Mucosa of rectum (tissue), 2 donors: Measurements from ENCODE around the gene SUSD1.

Experiments
- H3K27ac ChIP-seq, 2 donors: one replicate each; pipeline ENCODE4 v1.7.0; 2013; ENCODE audit warnings: inconsistent platforms in 2 of 2, low read depth in 2 of 2, low read length in 2 of 2
- H3K27me3 ChIP-seq, 2 donors: one replicate each; pipeline ENCODE4 v1.7.0; 2013; ENCODE audit warnings: low read length in 2 of 2; ENCODE audit not compliant: control insufficient read depth in 2 of 2, insufficient read depth in 2 of 2
- H3K36me3 ChIP-seq, 2 donors: one replicate each; pipeline ENCODE4 v1.7.0; 2013; ENCODE audit warnings: low read length in 2 of 2; ENCODE audit not compliant: control insufficient read depth in 2 of 2, insufficient read depth in 2 of 2
- H3K4me1 ChIP-seq, 2 donors: one replicate each; pipeline ENCODE4 v1.7.0; 2013; ENCODE audit warnings: low read length in 2 of 2, mild to moderate bottlenecking in 1 of 2; ENCODE audit not compliant: control insufficient read depth in 2 of 2, insufficient read depth in 2 of 2
- H3K4me3 ChIP-seq, 2 donors: one replicate each; pipeline ENCODE4 v1.7.0; 2013; ENCODE audit warnings: low read length in 2 of 2
- H3K9ac ChIP-seq, 2 donors: one replicate each; pipeline ENCODE4 v1.7.0; 2013; ENCODE audit warnings: low read length in 2 of 2, low read depth in 1 of 2, mild to moderate bottlenecking in 1 of 2
- H3K9me3 ChIP-seq, 2 donors: one replicate each; pipeline ENCODE4 v1.7.0; 2013; ENCODE audit warnings: low read length in 2 of 2; ENCODE audit not compliant: control insufficient read depth in 2 of 2
- donor health status: healthy.
- donor health status: Normal muscosa, but diverticular disease.

SUSD1 gene

GRCh38 chr9:112037281-112038016, 137.6 kb downstream of the SUSD1 start:
- Histone ChIP-seq H3K4me3 (no peak overlapping the region), H3K9ac (no peak overlapping the region), H3K4me1 (peaks cover 0 to 4% of the 10 kb centered on the region in 2 donors), H3K9me3 (no peaks in the 10 kb centered on the region), H3K27ac (no peak overlapping the region), H3K27me3 (no peaks in the 10 kb centered on the region), H3K36me3 (peaks cover 5% of the 10 kb centered on the region in 2 donors)

GRCh38 chr9:112035166-112035826, 139.8 kb downstream of the SUSD1 start:
- Histone ChIP-seq H3K9ac (no peak overlapping the region), H3K9me3 (no peaks in the 10 kb centered on the region), H3K4me1 (peaks cover 4 to 8% of the 10 kb centered on the region in 2 donors), H3K27ac (no peak overlapping the region), H3K4me3 (no peak overlapping the region), H3K36me3 (peaks cover 0 to 5% of the 10 kb centered on the region in 2 donors), H3K27me3 (no peaks in the 10 kb centered on the region)

GRCh38 chr9:112034216-112034611, 140.9 kb downstream of the SUSD1 start:
- Histone ChIP-seq H3K36me3 (no peaks in the 10 kb centered on the region), H3K9ac (no peak overlapping the region), H3K4me1 (peaks cover 7 to 14% of the 10 kb centered on the region in 2 donors), H3K4me3 (no peak overlapping the region), H3K9me3 (no peaks in the 10 kb centered on the region), H3K27me3 (no peaks in the 10 kb centered on the region), H3K27ac (no peak overlapping the region)

DNA sequence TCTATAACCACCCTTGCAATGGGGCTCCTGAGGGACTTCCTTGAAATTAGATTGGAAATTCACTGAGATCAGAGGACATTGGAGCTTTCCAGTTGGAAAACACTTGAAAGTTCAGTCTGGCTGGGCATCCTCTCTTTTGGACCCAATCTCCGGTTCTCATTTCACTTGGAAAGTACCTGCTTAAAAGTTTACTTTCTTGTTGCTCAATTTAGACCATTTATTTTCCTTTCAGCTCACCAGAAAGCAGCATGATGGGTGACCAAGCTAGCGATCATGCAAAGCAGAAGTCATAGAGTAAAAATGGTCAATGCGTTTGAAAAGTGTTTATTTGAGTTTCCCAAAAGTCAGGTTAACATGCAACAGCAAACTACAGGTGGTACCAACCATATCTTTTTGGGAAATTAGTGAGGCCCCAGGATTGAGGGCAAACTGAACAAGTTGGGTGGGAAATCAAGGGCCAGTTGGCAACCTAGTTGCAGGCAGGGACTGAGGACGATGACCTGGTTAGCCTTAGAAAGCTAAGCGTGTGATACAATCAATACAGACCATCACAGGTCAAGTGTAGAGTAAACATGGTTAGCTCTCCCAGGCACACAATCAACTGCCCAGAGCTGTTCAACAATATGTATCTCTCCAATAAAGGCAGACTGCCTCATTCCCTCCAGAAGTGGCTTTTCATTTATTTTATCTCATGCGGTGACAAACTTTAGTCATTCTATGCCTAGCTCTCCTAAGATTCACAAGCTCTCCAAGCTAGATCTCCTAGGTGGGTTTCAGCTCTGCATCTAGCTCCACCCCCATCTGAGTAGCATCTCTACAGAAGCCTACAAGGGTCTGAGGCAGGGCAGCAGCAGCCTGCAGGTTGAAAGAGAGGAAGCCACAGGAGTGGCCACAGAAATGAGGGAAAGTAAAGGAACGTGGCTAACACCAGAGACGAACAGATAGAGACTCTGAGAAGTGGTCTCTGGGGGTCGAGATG, 141.6 kb downstream of the SUSD1 start:
- H3K36me3 ChIP-seq = no peaks in the 10 kb centered on the region
- peaks cover 7 to 14% of the 10 kb centered on the region in 2 donors for H3K4me1 ChIP-seq
- H3K27ac ChIP-seq = no peak overlapping the region
- no peak overlapping the region for H3K9ac ChIP-seq
- H3K27me3 ChIP-seq = no peaks in the 10 kb centered on the region
- H3K4me3 ChIP-seq = no peak overlapping the region
- H3K9me3 ChIP-seq = no peaks in the 10 kb centered on the region

DNA sequence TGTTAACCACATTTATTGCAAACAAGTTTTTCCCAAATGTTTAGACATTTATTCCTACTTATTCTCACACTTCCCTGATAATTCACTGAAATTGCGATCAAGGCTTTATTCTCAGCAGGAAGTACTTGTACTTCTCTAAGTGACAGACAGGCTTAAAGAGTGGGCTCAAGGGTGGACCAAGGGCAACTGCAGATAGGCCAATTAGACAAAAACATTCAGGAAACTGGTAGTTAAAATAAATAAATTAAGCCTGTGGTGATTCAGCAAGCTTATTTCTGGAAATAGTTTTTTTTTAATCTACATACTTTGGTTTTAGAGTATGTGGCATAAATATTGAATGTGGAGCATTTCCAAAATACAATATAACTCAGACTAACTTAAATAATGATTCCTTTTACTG, 142.4 kb downstream of the SUSD1 start:
- H3K27ac ChIP-seq = no peak overlapping the region
- H3K4me3 ChIP-seq = no peak overlapping the region
- H3K27me3 ChIP-seq = no peaks in the 10 kb centered on the region
- H3K9me3 ChIP-seq = no peaks in the 10 kb centered on the region
- H3K9ac ChIP-seq = no peak overlapping the region
- H3K36me3 ChIP-seq = no peaks in the 10 kb centered on the region
- peaks cover 4 to 14% of the 10 kb centered on the region in 2 donors for H3K4me1 ChIP-seq

DNA sequence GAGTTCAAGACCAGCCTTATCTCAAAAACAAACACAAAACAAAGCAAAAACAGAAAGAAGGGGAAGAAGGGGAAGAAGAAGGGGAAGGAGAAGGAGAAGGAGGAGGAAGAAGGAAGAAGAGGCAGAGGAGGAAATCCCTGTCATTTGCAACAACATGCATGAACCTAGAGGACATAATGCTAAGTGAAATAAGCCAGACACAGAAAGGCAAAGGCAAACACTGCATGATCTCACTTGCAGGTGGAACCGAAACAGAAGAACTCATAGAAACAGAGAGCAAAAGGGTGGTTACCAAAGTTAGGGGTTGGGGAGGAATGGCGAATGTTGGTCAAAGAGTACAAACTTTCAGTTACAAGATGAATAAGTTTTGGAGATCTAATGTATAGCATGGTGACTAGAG, 143.1 kb downstream of the SUSD1 start:
- Histone ChIP-seq H3K9ac (no peak overlapping the region), H3K9me3 (no peaks in the 10 kb centered on the region), H3K27me3 (no peaks in the 10 kb centered on the region), H3K27ac (peak overlapping the region in 1 of 2 donors; percentile 14), H3K4me1 (peaks cover 4 to 14% of the 10 kb centered on the region in 2 donors), H3K36me3 (no peaks in the 10 kb centered on the region), H3K4me3 (no peak overlapping the region)

GRCh38 chr9:112031400-112031799, 143.7 kb downstream of the SUSD1 start:
- H3K36me3 ChIP-seq = no peaks in the 10 kb centered on the region
- no peak overlapping the region for H3K9ac ChIP-seq
- H3K27me3 ChIP-seq = no peaks in the 10 kb centered on the region
- H3K9me3 ChIP-seq = no peaks in the 10 kb centered on the region
- no peak overlapping the region for H3K4me3 ChIP-seq
- no peak overlapping the region for H3K27ac ChIP-seq
- peaks cover 4 to 14% of the 10 kb centered on the region in 2 donors for H3K4me1 ChIP-seq

- Histone ChIP-seq H3K36me3 (no peaks in the 10 kb centered on the region), H3K9ac (peak overlapping the region in 1 of 2 donors; percentile 35), H3K27ac (peak overlapping the region in 1 of 2 donors; percentile 21), H3K4me1 (peaks cover 4 to 14% of the 10 kb centered on the region in 2 donors), H3K27me3 (no peaks in the 10 kb centered on the region), H3K9me3 (no peaks in the 10 kb centered on the region), H3K4me3 (no peak overlapping the region)
Observed at GRCh38 chr9:112029921-112030444, 145.1 kb downstream of the SUSD1 start.

DNA sequence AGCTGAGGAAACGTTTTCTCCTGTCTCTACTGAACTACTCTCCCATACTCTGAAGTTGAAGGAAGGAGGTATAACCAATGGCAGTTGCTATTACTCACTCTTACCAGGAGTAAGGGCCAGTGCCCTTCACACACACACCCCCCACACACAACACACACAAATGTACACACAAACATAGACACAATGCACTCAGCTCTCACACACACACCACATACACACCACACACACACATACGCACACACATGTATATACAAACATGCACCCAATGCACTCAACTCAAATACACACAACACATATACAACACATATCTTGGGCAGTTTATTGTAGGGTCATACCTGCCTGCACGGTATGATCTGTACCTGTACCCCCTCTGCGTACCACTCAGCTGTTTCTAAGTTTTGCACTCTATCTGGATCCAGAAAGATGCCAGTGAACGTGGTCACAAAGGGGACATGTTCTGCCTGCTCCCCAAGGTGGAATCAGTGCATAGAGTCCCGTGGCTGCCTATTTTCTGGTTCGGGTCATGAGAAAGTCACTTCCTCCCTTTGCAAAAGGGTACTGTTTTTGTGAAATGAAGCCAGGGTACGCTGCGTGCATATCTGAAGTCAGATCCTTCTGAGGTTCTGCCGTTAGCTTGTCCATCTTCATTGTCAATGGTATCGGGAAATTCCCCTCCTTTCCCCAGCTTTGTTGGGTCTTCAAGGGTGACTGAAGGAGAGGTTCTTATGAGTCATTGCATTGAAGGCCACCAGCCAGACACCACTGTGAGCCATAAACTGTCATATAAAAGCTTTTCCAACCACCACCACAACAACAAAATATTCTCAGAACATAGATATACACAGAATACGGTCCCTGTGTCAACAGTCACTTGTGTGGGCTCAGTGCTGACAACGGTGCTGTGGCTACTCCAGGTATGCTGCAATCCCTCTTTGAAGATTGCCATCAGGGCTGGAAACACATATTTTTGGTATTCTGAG, 146.6 kb downstream of the SUSD1 start:
- Histone ChIP-seq H3K9me3 (no peaks in the 10 kb centered on the region), H3K4me1 (peaks cover 4 to 14% of the 10 kb centered on the region in 2 donors), H3K9ac (no peak overlapping the region), H3K27me3 (no peaks in the 10 kb centered on the region), H3K36me3 (no peaks in the 10 kb centered on the region), H3K27ac (no peak overlapping the region), H3K4me3 (no peak overlapping the region)
